HG02610 (cell line): ENCODE results near the gene GNAI3.

Experiments used
- ATAC-seq: cut with Tn5 transposase; IDR thresholded peaks from one replicate; pipeline ENCODE4 v1.9.1; 2021; ENCODE audit warnings: mild to moderate bottlenecking, moderate library complexity; ENCODE audit not compliant: unreplicated experiment

GNAI3 gene

DNA sequence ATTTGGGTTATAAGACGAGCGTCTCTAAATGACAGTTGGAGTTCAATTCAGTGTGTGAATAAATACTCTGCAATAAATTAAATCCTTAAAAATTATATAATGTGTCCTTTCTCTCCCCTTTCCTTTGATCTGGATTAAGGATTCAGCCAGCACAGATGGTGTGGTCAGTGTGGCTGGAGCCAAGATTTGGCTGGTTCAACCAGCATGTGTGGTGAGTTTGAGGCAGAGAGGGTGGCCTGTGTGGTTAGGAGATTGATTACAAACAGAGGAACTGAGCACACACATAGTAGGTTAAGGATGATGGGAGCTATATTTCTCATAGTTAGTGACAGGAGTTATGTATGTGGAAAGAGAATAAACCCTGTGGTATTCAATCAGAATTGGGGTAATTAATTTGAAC lies 24.7 kb upstream of the GNAI3 start:
- ATAC-seq = no peak

DNA sequence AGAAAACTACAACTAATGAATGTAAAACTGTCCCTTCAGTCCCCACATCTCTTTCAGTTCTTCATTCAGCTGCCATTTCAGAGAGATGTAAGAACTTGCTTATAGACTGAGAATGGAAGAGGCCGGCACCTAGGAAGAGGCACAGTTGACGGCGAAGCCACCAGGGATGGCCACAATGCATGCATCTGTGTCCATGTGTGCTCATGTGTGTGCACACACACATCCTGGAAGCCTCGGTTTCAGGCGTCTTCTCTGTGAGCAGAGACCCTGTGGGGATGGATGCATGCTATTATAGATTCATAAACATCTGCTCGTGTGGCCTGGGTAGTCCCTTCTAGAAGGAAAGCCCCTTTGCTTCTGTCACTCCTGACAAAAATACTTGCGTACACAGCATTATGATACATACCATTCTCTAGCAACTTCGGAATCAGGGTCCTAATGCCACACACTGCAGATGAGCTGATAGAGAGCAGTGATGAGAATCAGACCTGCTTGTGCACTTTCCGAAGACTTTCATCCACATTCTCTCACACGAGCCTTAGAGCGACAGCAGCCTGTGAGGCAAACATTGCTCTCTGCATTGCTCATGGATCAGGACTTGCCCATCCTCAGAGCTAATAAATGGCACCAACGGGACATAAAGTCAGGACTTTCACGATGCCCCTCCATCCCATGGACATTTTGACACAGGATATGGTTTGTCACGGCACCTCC lies 21.2 kb upstream of the GNAI3 start:
- ATAC-seq = peak; percentile 76

DNA sequence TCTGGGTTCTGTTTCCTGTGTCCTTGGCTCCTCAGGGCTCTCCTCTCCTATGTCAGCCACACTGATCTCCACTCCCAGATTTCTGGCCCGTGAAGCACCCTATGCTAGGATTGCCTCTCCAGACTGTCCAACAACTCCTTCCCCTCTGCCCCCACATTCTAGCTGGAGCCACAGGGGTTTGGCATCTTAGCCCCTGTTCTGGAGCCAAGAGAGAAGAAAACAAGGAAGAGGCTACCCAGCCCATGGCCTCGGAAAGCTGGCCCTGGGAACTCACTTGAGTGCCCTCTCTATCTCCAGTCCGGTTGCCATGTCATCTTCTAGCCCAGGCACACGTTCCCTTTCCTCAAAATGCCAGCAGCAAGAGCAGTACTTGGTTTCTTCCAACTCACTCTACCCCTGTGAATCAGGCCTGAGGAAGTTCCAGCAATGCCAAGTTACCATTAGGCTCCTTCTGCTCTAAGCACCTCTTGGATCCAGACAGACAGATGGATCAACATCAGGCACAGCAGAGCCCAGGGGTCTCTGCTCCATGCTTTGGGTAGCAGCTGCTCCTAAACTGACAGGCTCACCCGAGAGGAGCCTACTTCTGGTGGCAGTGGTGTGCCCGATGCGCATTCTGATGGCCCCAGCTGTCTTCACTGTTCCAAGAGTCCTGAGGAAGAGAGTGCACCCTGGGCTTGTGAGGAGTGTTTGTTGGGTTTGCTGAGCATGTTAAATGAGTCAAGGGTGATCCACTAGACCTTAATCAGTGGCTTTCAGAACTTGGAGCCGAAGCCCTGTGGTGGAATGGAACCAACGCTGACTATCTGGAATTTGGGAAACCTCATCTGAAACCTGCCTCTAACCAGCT lies 20.3 kb upstream of the GNAI3 start:
- ATAC-seq = no peak

DNA sequence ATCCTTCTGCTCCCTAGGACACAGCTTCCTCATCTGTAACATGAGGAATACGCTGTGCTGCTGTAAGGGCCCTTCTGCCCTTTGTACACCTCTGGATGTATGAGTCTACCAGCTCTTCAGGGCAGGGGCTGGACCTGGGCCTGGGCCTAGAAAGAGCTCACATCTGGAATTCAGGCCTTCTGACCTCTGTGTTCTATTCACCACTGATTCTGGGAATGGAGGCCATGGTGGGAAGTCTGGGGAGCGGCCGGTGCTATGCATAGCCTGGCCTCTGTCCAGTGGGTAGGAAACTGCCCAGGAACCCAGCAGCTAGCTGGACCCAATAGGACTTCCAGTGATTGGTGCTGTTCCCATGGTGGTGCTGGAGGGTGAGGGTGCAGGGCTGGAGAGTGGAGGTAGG lies 19.7 kb upstream of the GNAI3 start:
- ATAC-seq = no peak

DNA sequence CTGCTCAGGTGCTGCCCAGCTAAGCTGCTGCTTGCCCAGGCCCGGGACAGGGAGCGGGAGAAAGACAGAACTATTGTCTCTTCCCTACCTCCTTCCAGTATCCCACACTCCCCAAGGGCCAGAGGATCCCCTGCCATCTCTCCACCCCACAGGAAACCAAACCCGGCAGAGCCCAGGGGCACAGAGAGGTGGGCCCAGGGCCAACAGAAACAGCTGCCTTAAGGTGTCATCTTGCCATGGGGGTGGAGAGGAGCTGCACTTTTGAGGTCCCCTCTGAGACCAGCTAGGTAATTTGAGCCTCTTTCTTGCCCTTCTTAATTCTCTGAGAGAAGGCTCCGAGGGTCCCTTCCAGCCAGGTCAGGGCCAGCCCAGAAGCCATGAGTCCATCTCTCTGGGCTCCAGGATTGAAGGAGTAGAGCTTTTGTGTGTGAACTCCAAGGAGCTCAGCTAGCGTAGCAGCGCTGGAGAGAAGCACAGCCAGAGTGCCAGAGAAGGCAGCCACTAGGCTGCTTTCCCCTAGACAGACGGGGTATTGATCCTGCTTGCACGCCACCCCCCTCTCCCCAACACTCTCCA lies 18.4 kb upstream of the GNAI3 start:
- no peak for ATAC-seq

DNA sequence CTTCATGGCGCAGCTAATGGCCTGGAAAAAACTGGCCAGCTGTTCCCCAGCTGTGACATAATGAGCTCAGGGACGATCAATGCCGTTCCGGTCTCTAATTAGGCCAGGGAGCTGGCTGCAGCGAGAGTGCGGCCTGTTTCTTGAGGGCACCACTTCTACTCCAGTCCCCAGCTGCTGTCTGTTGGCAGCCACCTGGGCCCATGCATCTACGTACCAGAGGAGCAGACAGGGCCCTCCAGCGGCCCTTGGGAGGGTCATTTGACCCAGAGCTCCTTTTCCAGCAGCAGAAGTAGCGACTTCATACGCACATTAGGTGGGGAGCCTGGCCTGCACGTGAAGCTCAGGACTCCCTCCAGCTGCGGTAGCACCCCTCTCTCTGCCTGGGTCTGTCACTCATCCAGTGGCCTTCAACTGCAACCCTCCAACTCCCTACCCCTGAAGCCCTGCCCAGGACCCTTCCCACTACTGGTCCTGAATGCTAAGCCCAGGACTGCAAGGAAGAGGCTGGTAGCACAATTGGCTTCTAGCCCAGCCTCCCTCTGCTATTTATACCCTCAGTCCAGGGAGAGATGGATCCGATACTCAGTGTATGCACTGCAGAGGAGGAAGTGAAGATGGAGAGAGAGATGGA lies 17.8 kb upstream of the GNAI3 start:
- no peak for ATAC-seq

DNA sequence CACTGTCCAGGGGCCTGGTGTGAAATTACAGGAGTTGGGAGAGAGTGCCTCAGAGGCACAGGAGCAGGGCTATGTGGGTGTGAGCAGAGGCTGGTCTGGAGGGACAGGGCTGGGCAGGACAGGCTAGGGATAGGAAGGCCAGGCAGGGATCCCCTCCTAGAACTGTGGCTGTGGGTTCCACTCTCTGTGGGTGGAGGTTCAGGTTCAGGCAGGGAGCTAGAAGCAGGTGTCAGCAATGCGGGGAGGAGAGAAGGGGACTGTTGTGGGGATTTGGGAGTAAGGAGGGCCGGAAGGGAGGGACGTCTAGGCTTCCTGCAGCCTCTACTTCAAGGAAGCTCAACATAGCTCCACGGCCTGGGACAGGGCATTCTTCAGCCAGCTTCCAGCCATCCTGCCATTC lies 17.0 kb upstream of the GNAI3 start:
- no peak for ATAC-seq

DNA sequence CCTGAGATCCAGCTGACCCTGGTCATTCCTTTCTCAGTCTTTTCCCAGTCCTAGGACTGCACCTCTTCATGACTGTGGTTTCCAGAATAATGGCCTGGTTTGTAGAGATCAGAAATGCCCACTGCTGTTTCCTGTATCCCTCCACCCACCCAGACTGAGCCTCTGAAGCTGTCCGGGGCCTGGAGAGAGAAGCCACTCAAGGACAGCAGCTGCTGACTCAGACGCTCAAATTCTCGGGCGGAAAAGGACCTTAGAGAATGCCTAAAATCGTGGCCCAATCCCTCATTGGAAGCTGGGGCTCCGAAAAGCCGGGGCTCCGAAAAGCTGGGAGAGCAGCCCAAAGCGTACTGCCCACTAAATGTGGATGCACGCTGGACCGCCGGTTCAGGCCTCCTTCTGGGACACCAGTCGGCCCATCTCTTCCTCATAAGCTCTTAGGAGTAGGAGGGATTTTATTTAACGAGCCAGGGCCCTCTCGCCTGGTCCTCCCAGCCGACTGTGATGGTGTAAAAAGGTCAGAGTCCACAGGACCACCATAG lies 16.5 kb upstream of the GNAI3 start:
- ATAC-seq = no peak

DNA sequence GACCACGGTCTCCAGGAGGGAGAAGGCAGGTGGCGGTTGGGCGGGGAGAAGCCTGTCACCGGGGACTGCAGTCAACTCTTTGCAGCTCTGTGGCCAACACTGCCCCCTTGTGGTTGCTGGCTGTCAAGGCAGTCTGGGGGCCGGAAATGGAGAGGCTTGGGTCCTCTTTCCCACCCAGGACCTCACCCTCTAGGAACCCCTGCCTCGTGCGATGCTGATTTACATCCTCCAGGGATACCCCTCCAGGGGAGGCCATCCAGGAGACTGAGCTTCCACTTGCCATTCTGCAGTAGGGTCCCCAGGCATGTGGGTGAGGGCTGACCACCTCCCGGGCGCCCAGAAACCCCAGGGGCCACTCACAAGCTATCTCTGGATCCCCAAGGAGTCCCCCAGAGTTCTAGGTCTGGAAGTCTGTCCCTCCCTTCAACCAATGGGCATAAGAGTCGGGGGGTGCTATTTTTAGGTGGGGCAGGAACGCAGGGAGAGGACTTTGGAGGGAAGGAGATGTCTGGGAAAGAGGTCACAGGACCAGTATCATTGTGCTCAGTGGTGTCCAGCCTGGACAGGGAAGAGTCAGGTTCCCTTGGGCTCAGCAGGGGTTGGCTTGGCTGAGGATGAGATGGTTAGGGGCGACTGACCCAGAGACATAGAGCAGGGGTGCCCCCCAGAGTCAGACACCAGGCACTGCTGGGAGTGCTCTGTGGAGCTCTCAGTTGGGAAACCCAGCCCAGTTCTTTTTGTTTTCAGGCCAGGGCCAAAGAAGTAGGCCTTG lies 15.9 kb upstream of the GNAI3 start:
- ATAC-seq = peak; percentile 69

DNA sequence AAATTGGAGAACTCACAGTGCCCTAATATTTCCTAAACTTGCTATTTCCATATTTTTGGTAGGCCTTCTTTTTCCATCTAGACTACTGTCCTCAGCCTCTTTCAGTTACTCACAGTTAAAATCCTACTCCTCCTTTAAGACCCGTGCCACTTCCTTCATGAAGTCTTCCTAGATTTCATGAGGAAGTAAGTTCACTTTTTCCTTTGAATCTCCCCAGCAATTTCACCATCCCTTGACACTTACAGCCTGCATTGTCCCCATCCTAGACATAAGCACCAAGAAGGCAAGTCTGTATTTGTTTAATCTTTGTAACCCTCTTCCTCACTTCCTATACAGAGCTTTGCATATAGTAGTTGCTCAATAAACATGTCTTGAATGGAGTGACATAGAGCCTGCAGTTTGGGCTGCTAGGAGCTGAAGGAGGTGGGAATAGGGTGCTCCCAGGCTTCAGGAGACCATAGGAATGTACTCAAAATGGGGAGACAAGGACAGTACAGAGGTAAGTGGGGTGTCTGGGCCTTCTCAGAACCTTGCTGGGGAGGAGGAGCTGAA lies 14.0 kb upstream of the GNAI3 start:
- no peak for ATAC-seq

DNA sequence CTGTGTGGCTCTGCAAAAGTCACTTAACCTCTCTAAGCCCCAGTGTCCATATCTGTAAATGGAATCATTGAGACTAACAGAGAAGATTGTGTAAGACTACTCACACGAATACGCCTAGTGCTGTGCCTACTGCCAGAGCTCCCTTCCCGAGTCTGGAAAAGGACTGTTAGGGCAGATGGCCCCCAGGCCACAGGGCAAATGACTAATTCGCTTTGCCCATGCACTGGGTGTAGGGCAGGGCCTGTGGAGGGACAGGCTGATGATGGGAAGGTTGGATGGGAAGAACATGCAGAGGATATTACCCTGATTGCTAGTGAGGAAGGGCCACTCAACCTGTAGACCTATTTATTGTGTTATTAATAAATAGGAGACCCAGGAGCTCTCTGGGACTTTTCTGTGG lies 12.9 kb upstream of the GNAI3 start:
- no peak for ATAC-seq

DNA sequence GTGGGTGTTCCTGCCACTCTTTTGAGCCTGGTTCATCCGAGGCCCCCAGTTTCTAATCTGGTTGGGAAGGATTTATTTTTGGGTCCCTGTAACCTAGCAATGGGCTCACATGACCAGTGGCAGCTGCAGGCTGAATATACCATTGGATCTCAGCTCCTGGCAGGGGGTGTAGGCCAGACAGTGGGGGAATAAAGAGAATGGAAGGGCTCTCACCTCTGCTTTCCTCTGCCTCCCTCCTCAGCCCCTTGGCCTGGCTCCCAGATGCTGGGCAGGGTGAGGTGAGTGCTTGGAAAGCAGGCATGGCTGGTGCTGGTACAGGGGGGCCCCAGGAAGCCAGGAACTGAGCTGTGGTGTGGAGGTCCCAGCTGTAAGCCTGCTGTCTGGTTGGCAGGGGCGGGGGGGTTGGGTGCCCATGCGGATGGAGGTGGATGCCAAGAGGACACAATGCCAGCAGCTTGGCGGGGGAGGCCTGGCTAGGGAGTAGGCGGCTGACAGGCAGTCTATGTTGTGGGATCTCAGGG lies 12.4 kb upstream of the GNAI3 start:
- no peak for ATAC-seq

DNA sequence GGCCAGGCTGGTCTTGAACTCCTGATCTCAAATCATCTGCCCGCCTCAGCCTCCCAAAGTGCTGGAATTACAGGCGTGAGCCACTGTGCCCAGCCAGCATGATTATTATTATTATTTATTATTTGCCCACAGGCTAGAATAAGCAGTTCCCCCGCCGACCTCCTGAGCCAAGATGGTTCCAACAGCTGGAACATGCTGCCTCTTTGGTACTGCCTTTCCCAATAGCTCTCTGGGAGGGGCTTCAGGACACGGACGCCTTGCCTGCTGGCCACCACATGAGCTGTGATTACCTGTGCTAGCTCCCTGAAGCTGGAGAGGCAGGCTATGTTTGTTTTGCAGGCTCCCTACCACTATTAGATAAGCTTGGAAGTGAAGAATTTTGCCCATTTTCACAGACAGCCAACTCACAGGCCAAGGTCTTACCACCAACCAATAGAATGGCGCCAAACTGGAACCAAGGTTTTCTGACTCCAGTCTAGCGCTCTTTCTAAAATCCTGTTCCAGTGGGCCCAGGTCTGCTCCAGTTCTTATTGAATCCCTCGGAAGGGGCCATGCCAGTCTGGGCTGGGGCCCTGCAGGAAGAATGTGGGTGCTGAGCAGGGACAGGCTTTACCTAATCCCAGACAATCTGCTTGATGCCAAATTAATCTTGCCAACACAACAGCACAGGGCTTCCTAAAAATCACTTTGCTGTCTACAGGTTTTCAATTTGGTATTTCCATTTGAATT lies 10.8 kb upstream of the GNAI3 start:
- no peak for ATAC-seq

DNA sequence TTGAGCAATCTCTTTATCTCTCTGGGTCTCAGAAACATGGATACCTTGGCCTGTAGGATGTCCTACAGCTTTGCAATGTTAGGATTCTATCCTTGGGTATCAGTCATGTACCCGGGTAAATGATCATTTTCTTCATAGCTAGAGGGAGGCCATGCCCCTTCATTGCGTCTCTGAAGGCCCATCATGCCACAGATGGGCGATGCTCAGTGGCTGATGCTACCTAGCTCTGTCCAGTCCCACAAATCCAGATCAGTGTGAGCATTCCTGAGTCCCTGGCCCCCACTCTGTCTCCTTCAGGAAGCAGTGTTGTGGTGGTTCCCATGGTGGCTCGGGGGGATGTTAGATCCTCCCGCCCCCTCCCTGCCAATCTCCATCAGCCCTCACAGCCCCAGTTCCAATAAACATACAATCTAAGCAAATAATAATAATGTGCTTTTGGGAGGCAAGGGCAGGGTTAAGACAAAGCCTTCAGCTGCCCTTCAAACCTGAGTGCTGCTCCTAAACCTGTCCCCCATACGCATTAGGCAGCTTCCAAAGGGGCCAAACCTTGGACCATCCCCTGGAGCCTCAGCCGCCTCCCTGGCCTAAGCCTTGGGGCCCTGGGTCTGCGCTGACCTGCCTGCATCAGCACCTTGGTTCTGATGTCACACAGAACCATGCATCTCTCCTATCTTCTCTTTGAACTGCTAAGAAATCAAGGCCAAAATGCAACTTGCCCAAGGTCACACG lies 9.4 kb upstream of the GNAI3 start:
- no peak for ATAC-seq

DNA sequence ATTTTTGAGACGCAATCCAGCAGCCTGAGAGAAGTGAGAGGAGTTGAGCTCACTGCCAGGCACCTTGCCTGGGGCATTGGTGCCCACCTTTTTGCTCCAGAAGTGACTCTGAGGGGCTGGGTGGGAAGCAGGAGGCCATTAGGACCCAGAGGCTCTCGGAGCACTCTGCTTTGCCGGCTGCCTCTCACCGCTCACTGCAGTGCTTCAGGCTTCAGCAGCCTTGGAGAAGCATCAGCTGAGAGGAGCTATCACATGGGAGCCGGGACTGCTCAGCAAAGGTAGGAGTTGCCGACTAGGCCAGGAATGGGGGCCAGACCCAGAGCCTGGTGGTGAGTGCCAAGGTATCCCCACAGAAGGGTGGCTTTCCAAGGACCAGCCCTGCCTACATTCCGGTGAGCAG lies 8.7 kb upstream of the GNAI3 start, which contains the start of gene GPR61:
Gene GPR61 (plus strand): TSS at position 197 of the 400 bp plus-strand sequence. CDS start 3,151 bp downstream, outside the sequence.
- no peak for ATAC-seq

DNA sequence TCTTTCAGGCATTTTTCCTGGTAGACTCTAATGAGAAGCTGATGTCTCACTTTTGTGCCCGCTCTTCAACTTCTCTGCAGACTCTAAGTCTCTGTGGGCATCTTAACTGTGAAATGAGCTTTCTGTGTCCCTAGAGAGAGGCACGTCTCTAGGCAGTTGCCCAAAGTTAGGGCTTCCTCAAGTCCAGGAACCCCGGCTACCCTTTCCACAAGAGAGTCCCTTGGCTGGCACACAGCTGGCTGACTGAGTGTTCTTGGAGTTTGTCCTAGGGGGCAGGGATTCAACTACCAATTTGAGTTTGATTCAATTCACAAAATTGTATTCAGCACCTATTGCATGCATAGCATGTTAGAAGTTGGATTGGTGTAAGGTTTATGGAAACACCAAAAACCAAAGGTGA lies 7.3 kb upstream of the GNAI3 start:
- no peak for ATAC-seq

DNA sequence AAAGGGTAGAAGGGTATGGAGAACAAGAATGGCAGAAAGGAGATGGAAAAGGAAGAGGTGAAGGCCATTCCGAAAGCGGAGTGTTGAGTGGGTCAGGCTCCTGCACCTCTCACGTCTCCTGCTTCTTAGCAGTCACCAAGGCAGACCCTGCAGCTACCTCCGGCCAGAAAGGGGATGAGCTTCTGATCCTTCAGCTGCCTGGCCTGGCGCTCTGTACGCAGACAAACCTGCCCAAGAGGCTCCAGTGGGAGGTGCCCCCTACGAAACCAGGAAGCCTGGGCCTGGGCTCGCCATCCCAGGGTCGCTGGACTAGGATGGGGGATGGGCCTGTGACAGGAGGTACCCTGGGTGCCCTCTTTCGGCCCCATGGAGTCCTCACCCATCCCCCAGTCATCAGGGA lies 5.8 kb upstream of the GNAI3 start:
- ATAC-seq = no peak

DNA sequence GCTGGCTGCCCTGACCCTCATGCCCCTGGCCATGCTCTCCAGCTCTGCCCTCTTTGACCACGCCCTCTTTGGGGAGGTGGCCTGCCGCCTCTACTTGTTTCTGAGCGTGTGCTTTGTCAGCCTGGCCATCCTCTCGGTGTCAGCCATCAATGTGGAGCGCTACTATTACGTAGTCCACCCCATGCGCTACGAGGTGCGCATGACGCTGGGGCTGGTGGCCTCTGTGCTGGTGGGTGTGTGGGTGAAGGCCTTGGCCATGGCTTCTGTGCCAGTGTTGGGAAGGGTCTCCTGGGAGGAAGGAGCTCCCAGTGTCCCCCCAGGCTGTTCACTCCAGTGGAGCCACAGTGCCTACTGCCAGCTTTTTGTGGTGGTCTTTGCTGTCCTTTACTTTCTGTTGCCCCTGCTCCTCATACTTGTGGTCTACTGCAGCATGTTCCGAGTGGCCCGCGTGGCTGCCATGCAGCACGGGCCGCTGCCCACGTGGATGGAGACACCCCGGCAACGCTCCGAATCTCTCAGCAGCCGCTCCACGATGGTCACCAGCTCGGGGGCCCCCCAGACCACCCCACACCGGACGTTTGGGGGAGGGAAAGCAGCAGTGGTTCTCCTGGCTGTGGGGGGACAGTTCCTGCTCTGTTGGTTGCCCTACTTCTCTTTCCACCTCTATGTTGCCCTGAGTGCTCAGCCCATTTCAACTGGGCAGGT lies 5.0 kb upstream of the GNAI3 start:
- ATAC-seq = no peak
